Ovary (tissue), 9 donors: ENCODE results near the gene NECTIN2. TPM values are rescaled to one million over a fixed set of nuclear protein-coding genes. Genes with fewer than 3 reads are reported as not detected.

Source experiments
- DNase-seq, 5 donors: peaks; one replicate each; pipeline ENCODE4 v3.0.0-alpha.2; 2019 to 2020
- H3K27ac ChIP-seq, 2 donors: fragments of 200-600 bp; one replicate each; pipeline versions ENCODE4 v1.5.1 to v1.8.0; 2019 to 2022
- H3K27me3 ChIP-seq: fragments of 200-600 bp; one replicate; pipeline ENCODE4 v1.8.0; 2022
- H3K36me3 ChIP-seq: fragments of 200-600 bp; sonication (generic); one replicate; pipeline ENCODE4 v1.5.1; 2019
- H3K4me1 ChIP-seq: one replicate; pipeline ENCODE4 v1.8.1; 2013; ENCODE audit warnings: mild to moderate bottlenecking, moderate library complexity; ENCODE audit not compliant: insufficient read depth
- H3K4me3 ChIP-seq: fragments of 200-600 bp; sonication (generic); one replicate; pipeline ENCODE4 v1.5.1; 2017
- H3K9me3 ChIP-seq, 2 donors: fragments of 200-600 bp in 1 of 2; sonication (generic) in 1 of 2; one replicate each; pipeline versions ENCODE4 v1.5.1 to v1.8.1; 2013 to 2019; ENCODE audit warnings: mild to moderate bottlenecking in 1 of 2, moderate library complexity in 1 of 2
- EP300 ChIP-seq: sonication (generic); formaldehyde crosslinking; IDR thresholded peaks from one replicate; pipeline ENCODE4 v1.6.1; 2017; ENCODE audit warnings: antibody characterized with exemption
- POLR2A ChIP-seq: fragments of 450-650 bp; IDR thresholded peaks from one replicate; pipeline ENCODE4 v1.6.1; 2017; ENCODE audit warnings: antibody characterized with exemption, mild to moderate bottlenecking, moderate library complexity
- WGBS, 3 donors: extraction: QIAGEN DNeasy Blood & Tissue Kit in 1 of 3; methylation state at CpG; one replicate each; pipeline versions ENCODE4 v1.1.5 to v1.1.7; 2013 to 2017; 5-methylcytosine and 5-hydroxymethylcytosine counted together
- intact Hi-C, 4 donors: fragments of 100-400 bp; cut with DNase I; formaldehyde crosslinking; loops; one replicate each; pipeline versions ENCODE4 v1.11.0 to v1.15.1; 2022 to 2023
- polyA plus RNA-seq, 2 donors: library from polyadenylated mRNA; stranded (reverse); fragments of 200-250 nt in 1 of 2; fragments of 350-450 nt in 1 of 2; fragmentation: Illumina TruSeq in 1 of 2; extraction: RNeasy Lipid Tissue Mini Kit (QIAGEN cat#74804) in 1 of 2; gene quantifications; one replicate each; pipeline ENCODE4 v1.2.3, GENCODE V29; 2013 to 2014
- total RNA-seq, 7 donors: library from RNA; depleted of rRNA in 2 of 7; stranded (reverse); fragments of >200 nt in 2 of 7; fragmentation: NEBNext Ultra II Directional in 3 of 7; extraction: Animal tissue kit (Norgen Biotek cat#: 25700) in 3 of 7; gene quantifications; one replicate each; pipeline versions ENCODE4 v1.1.0 to v1.2.4, GENCODE V29; 2016 to 2023
- TF ChIP-seq, protein P1 (sequence below), 3 donors: fragments of 450-650 bp in 2 of 3; fragments of 200-600 bp in 1 of 3; IDR thresholded peaks; one replicate each; pipeline versions ENCODE4 v1.5.1 to v1.8.0; 2016 to 2022; ENCODE audit warnings: antibody characterized with exemption in 3 of 3, mild to moderate bottlenecking in 1 of 3
- donor health status: DM: no; HTN: no; CAD: no; lungs with moderate emphysema.
- donor health status: DM: no; HTN: no; CAD: no.
- donor health status: Bipolar disorder and iron deficiency.
- donor health status: DM: yes; HTN: yes; CAD: no.
- donor health status: DM: no; HTN: no; CAD: no.
- donor health status: DM: yes; HTN: yes; CAD: no.

Gene NECTIN2
- total and polyA plus RNA-seq, 9 donors, result 37.8 to 185 (median 71.8) TPM

DNA sequence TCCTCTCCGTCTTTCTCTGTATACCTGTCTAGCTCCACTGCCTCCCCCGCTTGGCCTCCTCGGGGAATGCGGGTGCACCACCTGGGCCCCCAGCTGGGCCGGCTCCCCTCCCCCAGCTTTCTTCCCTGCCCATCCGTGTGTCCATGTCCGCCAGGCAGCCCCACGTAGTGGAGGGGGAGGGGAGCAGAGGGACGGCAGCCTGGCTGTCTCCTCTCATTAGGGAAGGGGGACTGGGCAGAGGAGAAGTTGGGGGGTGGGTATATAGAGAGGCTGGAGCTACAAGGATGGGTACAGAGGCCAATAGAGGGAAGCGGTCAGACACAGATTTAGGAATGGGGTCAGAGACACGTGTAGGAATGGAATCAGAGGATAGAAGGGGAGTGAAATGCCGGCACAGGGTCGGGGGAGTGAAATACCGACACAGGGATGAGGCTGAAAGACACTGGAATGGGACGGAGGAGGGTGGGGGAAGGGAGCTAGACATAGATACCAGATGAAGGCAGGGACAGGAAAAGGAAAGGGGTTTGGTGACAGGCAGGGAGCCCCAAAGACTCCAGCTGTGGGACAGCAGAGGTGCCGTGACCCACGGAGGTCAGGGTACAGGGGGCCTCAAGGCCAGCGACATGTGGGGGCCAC, 2.8 kb downstream of the NECTIN2 start:
- WGBS, 3 donors, result 7 to 9% (median 8%) methylated on average over 18 of the region's 18 CpGs
- Histone ChIP-seq H3K27me3 (no peaks in the 10 kb centered on the region), H3K27ac (peak overlapping the region; percentile 88 to 93), H3K4me1 (peaks cover 6% of the 10 kb centered on the region), H3K36me3 (no peaks in the 10 kb centered on the region), H3K9me3 (no peaks in the 10 kb centered on the region), H3K4me3 (peak overlapping the region; percentile 100)
- intact Hi-C loops, result no loop called here
- TF ChIP-seq, protein P1, sequence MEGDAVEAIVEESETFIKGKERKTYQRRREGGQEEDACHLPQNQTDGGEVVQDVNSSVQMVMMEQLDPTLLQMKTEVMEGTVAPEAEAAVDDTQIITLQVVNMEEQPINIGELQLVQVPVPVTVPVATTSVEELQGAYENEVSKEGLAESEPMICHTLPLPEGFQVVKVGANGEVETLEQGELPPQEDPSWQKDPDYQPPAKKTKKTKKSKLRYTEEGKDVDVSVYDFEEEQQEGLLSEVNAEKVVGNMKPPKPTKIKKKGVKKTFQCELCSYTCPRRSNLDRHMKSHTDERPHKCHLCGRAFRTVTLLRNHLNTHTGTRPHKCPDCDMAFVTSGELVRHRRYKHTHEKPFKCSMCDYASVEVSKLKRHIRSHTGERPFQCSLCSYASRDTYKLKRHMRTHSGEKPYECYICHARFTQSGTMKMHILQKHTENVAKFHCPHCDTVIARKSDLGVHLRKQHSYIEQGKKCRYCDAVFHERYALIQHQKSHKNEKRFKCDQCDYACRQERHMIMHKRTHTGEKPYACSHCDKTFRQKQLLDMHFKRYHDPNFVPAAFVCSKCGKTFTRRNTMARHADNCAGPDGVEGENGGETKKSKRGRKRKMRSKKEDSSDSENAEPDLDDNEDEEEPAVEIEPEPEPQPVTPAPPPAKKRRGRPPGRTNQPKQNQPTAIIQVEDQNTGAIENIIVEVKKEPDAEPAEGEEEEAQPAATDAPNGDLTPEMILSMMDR (IDR thresholded peaks at IDR 0.05), result no peak
- no peak for TF ChIP-seq POLR2A
- no peak for TF ChIP-seq EP300
- DNase-seq, result peak; percentile 63 to 76 (median 72)

DNA sequence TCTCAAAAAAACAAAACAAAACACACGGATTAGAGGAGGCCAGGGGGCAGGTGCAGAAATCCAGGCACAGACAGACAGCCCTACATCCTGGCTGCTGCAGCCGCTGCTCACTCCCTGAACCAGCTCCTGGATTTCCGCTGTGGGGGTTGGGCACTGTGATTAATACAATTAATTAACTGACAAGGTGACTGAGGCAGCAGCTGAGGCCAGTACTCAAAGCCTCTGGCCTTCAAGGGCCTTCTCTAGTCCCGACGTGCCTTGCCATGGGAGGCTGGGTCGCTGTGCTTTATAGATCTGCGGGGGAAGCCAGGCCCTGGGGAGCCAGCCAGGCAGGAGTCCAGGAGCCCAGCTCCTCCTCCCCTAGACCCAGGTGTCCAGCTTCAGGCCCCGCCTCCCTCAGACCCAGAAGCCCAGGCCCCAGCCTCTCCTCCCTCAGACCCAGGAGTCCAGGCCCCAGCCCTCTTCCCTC, 4.6 kb downstream of the NECTIN2 start:
- Histone ChIP-seq H3K9me3 (no peaks in the 10 kb centered on the region), H3K4me3 (no peak overlapping the region), H3K36me3 (no peaks in the 10 kb centered on the region), H3K27me3 (no peaks in the 10 kb centered on the region), H3K4me1 (peaks cover 3% of the 10 kb centered on the region), H3K27ac (no peak overlapping the region)
- 49 to 52% (median 52%) methylated on average over 8 of the region's 8 CpGs for WGBS, 3 donors
- intact Hi-C loops, result no loop called here
- TF ChIP-seq EP300, result no peak
- TF ChIP-seq, protein P1 (IDR thresholded peaks at IDR 0.05), result no peak
- no peak for TF ChIP-seq POLR2A
- peak in 2 of 5 donors; percentile 39 to 45 for DNase-seq

DNA sequence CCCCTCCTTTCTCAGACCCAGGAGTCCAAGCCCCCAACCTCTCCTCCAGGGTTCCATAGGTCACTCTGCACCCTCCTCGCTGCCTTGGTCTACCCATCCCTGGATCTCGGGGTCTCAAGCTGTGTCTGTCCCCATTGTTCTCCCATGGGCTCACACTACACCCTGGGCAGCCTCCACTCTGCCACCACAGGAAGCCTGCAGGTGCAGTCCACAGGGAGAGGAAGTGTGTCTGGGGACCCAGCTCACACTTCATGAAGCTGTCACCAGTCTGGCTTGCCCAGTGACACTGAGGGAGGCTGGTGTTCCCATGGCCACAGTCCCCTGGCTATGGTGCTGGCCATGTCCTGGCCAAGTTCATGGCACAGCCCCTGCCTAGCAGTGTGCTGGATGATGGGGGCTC, 5.3 kb downstream of the NECTIN2 start:
- no peaks in the 10 kb centered on the region for H3K9me3 ChIP-seq
- H3K4me1 ChIP-seq, result peaks cover 3% of the 10 kb centered on the region
- no peak overlapping the region for H3K27ac ChIP-seq
- H3K27me3 ChIP-seq, result no peaks in the 10 kb centered on the region
- no peak for DNase-seq
- 77 to 86% (median 84%) methylated on average over 2 of the region's 2 CpGs for WGBS, 3 donors
- intact Hi-C loops, result no loop called here
- TF ChIP-seq POLR2A, result no peak
- TF ChIP-seq, protein P1 (IDR thresholded peaks at IDR 0.05), result no peak
- TF ChIP-seq EP300, result no peak
- H3K36me3 ChIP-seq, result no peaks in the 10 kb centered on the region
- H3K4me3 ChIP-seq, result no peak overlapping the region

DNA sequence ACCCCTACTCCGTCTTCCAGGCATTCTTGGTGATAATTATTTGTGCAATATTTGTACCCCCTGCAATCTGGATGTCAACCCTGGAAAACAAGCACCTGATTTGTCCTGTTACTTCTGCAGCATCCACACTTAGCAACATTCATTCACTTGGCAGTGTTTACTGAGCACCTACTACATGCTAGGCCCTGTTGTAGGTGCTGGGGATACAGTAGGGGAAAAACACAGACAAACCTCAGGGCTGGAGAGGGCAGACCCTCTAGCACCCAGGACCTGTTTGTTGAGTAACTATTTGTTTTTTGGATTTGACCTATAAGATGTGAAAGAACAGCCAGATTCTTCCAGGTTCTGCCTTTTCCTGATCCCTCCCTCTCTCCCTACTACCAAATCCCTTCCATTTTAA, 9.5 kb downstream of the NECTIN2 start:
- H3K36me3 ChIP-seq, result no peaks in the 10 kb centered on the region
- H3K9me3 ChIP-seq, result no peaks in the 10 kb centered on the region
- intact Hi-C loops, result no loop called here
- no peaks in the 10 kb centered on the region for H3K27me3 ChIP-seq
- no peaks in the 10 kb centered on the region for H3K4me1 ChIP-seq
- no peak overlapping the region for H3K27ac ChIP-seq
- no peak for DNase-seq
- 89 to 100% (median 96%) methylated on average over 1 of the region's 1 CpG for WGBS, 3 donors
- no peak overlapping the region for H3K4me3 ChIP-seq
- no peak for TF ChIP-seq EP300
- no peak for TF ChIP-seq POLR2A
- TF ChIP-seq, protein P1 (IDR thresholded peaks at IDR 0.05), result no peak
